Stimulated activated CD4-positive, alpha-beta T cell treated with anti-CD3 and anti-CD28 coated beads, Interleukin-1b, Interleukin-23, amount 100 ng/mL, for 1 hour (primary cell): Measurements from ENCODE around the gene MST1.

ENCODE experiments used
- DNase-seq, 2 donors: peaks; one replicate each; pipeline ENCODE4 v3.0.0-alpha.2; 2020; ENCODE audit warnings: low read depth in 2 of 2

MST1 gene

GRCh38 chr3:49634736-49635135 lies 54.5 kb downstream of the MST1 start:
- no peak for DNase-seq
